HK-2 (cell line): ENCODE results near the gene CHI3L2.

Experiments used
- DNase-seq: peaks from one replicate; pipeline ENCODE4 v3.0.0-alpha.2; 2018; ENCODE audit not compliant: unreplicated experiment

The CHI3L2 gene

GRCh38 chr1:111251570-111251969, 24.1 kb downstream of the CHI3L2 start:
- DNase-seq: no peak

GRCh38 chr1:111252786-111253185, 25.3 kb downstream of the CHI3L2 start:
- DNase-seq: no peak

GRCh38 chr1:111253876-111254275, 26.4 kb downstream of the CHI3L2 start:
- DNase-seq: no peak

- no peak for DNase-seq
Measured at GRCh38 chr1:111256988-111257658, 29.6 kb downstream of the CHI3L2 start.

- DNase-seq: no peak
Measured at GRCh38 chr1:111267801-111268508, 40.4 kb downstream of the CHI3L2 start.

GRCh38 chr1:111269825-111270406, 42.4 kb downstream of the CHI3L2 start:
- DNase-seq: no peak

- no peak for DNase-seq
Measured at GRCh38 chr1:111270771-111271463, 43.4 kb downstream of the CHI3L2 start.

- DNase-seq: no peak
Measured at GRCh38 chr1:111271464-111271801, 43.9 kb downstream of the CHI3L2 start.

- DNase-seq: no peak
Measured at GRCh38 chr1:111272081-111272480, 44.6 kb downstream of the CHI3L2 start.

- no peak for DNase-seq
Measured at GRCh38 chr1:111274653-111275052, 47.1 kb downstream of the CHI3L2 start.

- peak; percentile 54 for DNase-seq
Measured at GRCh38 chr1:111275079-111275478, 47.6 kb downstream of the CHI3L2 start.

- DNase-seq: no peak
Measured at GRCh38 chr1:111275780-111276433, 48.4 kb downstream of the CHI3L2 start.

GRCh38 chr1:111279144-111279543, 51.6 kb downstream of the CHI3L2 start:
- no peak for DNase-seq

- DNase-seq: no peak
Measured at GRCh38 chr1:111280267-111280666, 52.8 kb downstream of the CHI3L2 start.

GRCh38 chr1:111281411-111281810, 53.9 kb downstream of the CHI3L2 start:
- DNase-seq: no peak

- no peak for DNase-seq
Measured at GRCh38 chr1:111283838-111284237, 56.3 kb downstream of the CHI3L2 start.

GRCh38 chr1:111285879-111286278, 58.4 kb downstream of the CHI3L2 start:
- DNase-seq: no peak

GRCh38 chr1:111286912-111287311, 59.4 kb downstream of the CHI3L2 start:
- no peak for DNase-seq

GRCh38 chr1:111289371-111289770, 61.9 kb downstream of the CHI3L2 start:
- DNase-seq: no peak

- no peak for DNase-seq
Measured at GRCh38 chr1:111290104-111290503, 62.6 kb downstream of the CHI3L2 start.

- no peak for DNase-seq
Measured at GRCh38 chr1:111290630-111291029, 63.1 kb downstream of the CHI3L2 start, which contains the start of gene CHIA. CHIA (plus strand) TSS chr1:111290851; CDS start chr1:111310468, 19,617 bp downstream.
